H1 (cell line): Measurements from ENCODE around the gene DNAJB1. TPM values are rescaled to one million over a fixed set of nuclear protein-coding genes. Genes with fewer than 3 reads are reported as not detected.

Experiments
- ASH2L ChIP-seq: fragments of 200-600, 300-600 bp; sonication (generic); IDR thresholded peaks from one replicate; pipeline ENCODE4 v1.7.1; 2017; ENCODE audit warnings: low read length
- CEBPB ChIP-seq: IDR thresholded peaks from 2 replicates; pipeline ENCODE4 v1.6.1; 2012; ENCODE audit warnings: low read depth, low read length
- NRF1 ChIP-seq: IDR thresholded peaks from 2 replicates; pipeline ENCODE4 v1.6.1; 2011; ENCODE audit warnings: mild to moderate bottlenecking, low read depth, low read length, improper control_type of control experiment
- RFX5 ChIP-seq: IDR thresholded peaks from 2 replicates; pipeline ENCODE4 v1.6.1; 2011; ENCODE audit warnings: low read depth, low read length, improper control_type of control experiment, borderline replicate concordance
- ZNF274 ChIP-seq: IDR thresholded peaks from 2 replicates; pipeline ENCODE4 v1.7.0; 2012; ENCODE audit warnings: low read length, borderline replicate concordance; ENCODE audit errors: extremely low read depth
- polyA plus RNA-seq, 7 experiments: library from polyadenylated mRNA; depleted of rRNA in 3 of 7; stranded (reverse) in 5 of 7; unstranded in 2 of 7; fragments of >200 nt in 5 of 7; fragments of 200-250 nt in 2 of 7; gene quantifications; 1 replicate in 5 of 7; 2 replicates in 1 of 7; 4 replicates in 1 of 7; pipeline versions ENCODE4 v1.2.1 to v1.2.3, GENCODE V29; 2011 to 2013; ENCODE audit warnings: missing spikeins in 2 of 7, mixed read lengths in 2 of 7
- total RNA-seq: library from RNA; stranded (reverse); fragmentation: NEBNext Ultra II Directional; extraction: Animal tissue kit (Norgen Biotek cat#: 25700); gene quantifications from 2 replicates; pipeline ENCODE4 v1.2.1, GENCODE V29; 2021
- TF ChIP-seq, protein P1 (sequence below): fragments of 300-600 bp; sonication (generic); IDR thresholded peaks from 2 replicates; pipeline ENCODE4 v1.7.1; 2012; ENCODE audit warnings: low read length, moderate library complexity, mild to moderate bottlenecking, inconsistent platforms; ENCODE audit not compliant: insufficient replicate concordance

Gene DNAJB1
- total and polyA plus RNA-seq, 2 of the 8 experiments (the other 6 are each of a cell fraction or from before 2014, with no cell fraction given), result 62.9 to 64.3 TPM

GRCh38 chr19:14476673-14477401, 41.4 kb downstream of the DNAJB1 start (continued):
- TF ChIP-seq, protein P1, sequence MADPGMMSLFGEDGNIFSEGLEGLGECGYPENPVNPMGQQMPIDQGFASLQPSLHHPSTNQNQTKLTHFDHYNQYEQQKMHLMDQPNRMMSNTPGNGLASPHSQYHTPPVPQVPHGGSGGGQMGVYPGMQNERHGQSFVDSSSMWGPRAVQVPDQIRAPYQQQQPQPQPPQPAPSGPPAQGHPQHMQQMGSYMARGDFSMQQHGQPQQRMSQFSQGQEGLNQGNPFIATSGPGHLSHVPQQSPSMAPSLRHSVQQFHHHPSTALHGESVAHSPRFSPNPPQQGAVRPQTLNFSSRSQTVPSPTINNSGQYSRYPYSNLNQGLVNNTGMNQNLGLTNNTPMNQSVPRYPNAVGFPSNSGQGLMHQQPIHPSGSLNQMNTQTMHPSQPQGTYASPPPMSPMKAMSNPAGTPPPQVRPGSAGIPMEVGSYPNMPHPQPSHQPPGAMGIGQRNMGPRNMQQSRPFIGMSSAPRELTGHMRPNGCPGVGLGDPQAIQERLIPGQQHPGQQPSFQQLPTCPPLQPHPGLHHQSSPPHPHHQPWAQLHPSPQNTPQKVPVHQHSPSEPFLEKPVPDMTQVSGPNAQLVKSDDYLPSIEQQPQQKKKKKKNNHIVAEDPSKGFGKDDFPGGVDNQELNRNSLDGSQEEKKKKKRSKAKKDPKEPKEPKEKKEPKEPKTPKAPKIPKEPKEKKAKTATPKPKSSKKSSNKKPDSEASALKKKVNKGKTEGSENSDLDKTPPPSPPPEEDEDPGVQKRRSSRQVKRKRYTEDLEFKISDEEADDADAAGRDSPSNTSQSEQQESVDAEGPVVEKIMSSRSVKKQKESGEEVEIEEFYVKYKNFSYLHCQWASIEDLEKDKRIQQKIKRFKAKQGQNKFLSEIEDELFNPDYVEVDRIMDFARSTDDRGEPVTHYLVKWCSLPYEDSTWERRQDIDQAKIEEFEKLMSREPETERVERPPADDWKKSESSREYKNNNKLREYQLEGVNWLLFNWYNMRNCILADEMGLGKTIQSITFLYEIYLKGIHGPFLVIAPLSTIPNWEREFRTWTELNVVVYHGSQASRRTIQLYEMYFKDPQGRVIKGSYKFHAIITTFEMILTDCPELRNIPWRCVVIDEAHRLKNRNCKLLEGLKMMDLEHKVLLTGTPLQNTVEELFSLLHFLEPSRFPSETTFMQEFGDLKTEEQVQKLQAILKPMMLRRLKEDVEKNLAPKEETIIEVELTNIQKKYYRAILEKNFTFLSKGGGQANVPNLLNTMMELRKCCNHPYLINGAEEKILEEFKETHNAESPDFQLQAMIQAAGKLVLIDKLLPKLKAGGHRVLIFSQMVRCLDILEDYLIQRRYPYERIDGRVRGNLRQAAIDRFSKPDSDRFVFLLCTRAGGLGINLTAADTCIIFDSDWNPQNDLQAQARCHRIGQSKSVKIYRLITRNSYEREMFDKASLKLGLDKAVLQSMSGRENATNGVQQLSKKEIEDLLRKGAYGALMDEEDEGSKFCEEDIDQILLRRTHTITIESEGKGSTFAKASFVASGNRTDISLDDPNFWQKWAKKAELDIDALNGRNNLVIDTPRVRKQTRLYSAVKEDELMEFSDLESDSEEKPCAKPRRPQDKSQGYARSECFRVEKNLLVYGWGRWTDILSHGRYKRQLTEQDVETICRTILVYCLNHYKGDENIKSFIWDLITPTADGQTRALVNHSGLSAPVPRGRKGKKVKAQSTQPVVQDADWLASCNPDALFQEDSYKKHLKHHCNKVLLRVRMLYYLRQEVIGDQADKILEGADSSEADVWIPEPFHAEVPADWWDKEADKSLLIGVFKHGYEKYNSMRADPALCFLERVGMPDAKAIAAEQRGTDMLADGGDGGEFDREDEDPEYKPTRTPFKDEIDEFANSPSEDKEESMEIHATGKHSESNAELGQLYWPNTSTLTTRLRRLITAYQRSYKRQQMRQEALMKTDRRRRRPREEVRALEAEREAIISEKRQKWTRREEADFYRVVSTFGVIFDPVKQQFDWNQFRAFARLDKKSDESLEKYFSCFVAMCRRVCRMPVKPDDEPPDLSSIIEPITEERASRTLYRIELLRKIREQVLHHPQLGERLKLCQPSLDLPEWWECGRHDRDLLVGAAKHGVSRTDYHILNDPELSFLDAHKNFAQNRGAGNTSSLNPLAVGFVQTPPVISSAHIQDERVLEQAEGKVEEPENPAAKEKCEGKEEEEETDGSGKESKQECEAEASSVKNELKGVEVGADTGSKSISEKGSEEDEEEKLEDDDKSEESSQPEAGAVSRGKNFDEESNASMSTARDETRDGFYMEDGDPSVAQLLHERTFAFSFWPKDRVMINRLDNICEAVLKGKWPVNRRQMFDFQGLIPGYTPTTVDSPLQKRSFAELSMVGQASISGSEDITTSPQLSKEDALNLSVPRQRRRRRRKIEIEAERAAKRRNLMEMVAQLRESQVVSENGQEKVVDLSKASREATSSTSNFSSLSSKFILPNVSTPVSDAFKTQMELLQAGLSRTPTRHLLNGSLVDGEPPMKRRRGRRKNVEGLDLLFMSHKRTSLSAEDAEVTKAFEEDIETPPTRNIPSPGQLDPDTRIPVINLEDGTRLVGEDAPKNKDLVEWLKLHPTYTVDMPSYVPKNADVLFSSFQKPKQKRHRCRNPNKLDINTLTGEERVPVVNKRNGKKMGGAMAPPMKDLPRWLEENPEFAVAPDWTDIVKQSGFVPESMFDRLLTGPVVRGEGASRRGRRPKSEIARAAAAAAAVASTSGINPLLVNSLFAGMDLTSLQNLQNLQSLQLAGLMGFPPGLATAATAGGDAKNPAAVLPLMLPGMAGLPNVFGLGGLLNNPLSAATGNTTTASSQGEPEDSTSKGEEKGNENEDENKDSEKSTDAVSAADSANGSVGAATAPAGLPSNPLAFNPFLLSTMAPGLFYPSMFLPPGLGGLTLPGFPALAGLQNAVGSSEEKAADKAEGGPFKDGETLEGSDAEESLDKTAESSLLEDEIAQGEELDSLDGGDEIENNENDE, result no peak
- TF ChIP-seq RFX5 (no peak), NRF1 (no peak), CEBPB (peak; percentile 64), ASH2L (no peak), ZNF274 (no peak)
